Measurements from ENCODE around the gene E2F4.

The E2F4 gene

DNA sequence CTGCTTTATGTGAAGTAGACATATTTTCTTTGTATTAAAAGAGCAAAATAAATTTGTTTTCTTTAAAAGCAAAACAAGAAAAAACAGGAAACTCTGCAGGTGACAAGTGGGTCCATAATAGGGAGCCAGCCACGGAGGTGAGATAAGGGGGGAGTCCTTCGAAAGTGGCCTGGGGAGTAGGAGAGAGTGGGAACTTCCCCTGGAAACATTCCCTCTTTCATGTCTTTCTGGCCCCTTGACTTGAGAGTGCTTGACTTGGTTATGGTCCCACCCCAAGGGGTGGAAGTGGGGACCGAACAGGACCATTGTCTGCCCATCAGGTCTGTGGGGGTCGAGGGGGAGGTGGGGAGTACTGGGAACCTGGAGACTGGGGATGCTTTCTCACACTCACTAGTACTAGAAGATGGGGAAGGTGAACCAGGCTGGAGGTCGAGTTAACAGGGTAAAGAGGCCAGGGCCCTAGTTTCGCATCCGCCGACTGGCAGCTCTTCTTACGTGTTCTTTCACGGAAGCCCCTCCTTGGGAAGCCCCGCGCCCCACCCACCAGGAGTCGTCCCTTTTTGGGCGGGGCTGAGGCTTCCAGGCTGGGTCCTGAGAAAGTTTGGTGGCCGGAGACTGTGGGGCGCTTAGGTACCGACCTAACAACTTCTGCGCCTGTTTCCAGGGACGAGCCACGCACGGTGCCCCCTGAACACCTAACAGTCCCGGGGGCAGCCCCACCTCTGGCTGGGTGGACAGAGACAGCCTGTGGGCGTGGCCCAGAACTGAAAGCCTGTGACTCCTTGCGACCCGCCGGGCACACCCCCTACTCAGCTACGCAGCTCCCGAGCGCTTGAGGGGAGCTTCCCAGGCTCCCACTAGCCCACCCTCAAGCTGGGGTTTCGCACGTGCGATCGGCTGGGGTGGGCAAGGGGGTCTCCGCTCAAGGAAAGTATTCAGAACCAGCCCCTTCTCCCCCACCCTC, 33.0 kb upstream of the E2F4 start:
- DNase-seq = peak; percentile 79 to 80

GRCh38 chr16:67161595-67162058, 30.3 kb upstream of the E2F4 start:
- no peak for DNase-seq

DNA sequence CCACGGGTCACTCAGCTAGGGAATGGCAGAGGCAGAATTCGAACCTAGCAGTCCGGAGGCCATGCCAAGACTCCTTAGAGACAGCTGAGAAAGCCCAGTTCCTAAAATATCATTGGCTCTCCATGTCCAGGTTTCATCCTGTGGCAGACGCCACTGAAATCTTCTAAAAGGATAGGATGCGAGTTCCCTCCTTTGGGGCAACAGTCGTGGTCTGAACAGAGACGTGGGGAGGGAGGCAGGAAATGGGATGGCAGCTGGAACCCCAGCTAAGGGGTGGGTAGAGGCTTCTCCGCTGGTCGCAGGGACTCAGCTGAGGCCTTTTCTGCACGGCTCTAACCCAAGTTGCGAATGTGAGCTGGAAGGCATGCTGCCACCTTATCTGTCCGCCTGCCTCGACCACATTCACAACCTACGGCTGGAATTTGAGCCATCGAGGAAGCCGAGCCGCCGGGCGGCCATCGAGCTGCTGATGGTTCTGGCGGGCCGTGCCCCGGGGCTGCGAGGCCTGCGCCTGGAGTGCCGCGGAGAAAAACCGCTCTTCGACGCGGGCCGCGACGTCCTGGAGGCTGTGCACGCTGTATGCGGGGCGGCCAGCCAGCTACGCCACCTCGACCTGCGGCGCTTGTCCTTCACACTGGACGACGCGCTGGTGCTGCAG, 29.3 kb upstream of the E2F4 start:
- no peak for DNase-seq

DNA sequence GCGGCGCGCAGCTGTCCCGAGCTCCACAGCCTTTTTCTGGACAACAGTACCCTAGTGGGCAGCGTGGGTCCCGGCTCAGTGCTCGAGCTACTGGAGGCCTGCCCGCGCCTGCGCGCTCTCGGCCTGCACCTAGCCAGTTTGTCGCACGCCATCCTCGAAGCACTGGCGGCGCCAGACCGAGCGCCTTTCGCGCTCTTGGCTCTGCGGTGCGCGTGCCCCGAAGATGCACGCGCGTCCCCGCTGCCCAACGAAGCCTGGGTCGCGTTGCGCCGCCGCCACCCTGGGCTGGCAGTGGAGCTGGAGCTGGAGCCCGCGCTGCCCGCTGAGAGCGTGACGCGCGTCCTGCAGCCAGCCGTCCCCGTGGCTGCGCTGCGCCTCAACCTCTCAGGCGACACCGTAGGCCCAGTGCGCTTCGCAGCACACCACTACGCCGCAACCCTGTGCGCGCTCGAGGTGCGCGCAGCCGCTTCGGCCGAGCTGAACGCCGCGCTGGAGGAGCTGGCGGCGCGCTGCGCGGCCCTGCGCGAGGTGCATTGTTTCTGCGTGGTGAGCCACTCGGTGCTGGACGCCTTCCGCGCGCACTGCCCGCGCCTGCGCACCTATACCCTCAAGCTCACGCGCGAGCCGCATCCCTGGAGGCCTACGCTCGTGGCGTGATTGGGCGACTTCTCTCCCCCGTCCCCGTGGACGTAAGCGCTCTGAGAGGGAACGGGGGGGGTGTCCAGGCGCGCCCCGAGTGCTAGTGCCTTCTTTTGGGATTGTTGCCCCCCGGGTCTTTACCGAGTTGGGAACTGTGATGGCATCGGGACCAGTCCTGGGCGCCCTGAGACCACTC, 28.6 kb upstream of the E2F4 start:
- DNase-seq = peak; percentile 27 to 33

GRCh38 chr16:67163999-67164558, 27.9 kb upstream of the E2F4 start:
- no peak for DNase-seq

GRCh38 chr16:67164599-67165061, 27.3 kb upstream of the E2F4 start, which contains the start of gene HSF4:
Gene HSF4 (plus strand): TSS chr16:67164745. CDS start chr16:67164812, 67 bp downstream.
- DNase-seq = no peak

DNA sequence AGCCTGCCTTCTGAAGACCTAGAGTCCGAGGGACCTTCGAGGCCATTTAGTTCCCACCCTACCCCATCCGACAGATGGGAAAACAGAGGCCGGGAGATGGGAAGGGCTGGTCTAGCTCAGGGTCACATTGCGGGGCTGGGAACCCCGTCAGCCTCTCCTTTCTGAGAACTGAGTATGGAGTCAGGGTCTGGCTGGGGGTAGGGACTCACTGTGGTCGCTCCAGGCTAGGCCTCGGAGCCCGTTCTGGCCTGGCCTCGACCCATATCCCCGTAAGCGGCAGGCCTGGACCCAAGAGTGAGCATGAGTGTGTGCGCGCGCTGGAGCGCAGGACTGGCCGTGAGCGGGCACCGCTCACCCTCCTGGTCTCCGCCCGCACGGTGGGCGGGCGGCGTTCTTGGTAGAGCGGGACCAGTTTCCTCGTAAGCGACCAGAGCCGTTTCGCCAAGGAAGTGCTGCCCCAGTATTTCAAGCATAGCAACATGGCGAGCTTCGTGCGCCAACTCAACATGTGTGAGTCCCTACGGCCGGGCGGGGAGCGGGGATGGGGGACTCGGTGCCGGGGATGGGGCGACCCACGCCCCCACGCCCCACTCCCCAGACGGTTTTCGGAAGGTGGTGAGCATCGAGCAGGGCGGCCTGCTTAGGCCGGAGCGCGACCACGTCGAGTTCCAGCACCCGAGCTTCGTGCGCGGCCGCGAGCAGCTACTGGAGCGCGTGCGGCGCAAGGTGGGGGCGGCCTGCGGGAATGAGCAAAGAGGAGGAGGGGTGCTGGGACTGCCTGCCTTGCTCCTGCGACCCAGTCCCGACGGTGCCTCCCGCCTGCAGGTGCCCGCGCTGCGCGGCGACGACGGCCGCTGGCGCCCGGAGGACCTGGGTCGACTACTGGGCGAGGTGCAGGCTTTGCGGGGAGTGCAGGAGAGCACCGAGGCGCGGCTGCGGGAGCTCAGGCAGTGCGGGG, 26.6 kb upstream of the E2F4 start:
- no peak for DNase-seq

DNA sequence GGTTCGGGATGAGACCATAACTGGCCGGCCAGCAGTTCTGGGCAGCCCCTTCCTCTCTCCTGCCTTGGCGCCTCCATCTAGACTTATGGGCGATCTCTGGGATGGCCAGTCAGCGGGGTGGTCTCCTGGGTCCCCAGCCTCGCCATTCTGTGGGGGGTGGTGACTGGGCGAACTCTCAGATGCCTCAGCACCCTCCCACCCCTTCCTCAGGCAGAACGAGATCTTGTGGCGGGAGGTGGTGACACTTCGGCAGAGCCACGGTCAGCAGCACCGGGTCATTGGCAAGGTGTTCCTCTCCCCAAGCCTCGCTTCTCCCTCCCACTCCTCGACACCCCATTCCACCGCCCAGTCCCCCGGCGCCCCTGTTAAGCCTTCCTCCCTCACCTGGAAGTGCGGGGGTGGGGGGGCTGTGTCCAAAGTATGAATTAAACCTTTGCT, 25.8 kb upstream of the E2F4 start:
- no peak for DNase-seq

GRCh38 chr16:67166598-67167168, 25.3 kb upstream of the E2F4 start:
- no peak for DNase-seq

DNA sequence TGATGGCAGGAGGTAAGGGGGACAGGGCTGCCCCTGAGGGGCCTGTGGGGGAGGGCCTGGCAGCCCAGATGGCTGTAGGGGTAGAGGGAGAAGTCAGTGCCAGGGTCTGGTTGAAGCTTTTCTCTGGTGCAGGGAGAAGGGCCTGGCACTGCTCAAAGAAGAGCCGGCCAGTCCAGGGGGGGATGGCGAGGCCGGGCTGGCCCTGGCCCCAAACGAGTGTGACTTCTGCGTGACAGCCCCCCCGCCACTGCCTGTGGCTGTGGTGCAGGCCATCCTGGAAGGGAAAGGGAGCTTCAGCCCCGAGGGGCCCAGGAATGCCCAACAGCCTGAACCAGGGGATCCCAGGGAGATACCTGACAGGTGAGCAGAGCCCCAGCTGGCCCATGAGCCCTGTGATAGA, 24.4 kb upstream of the E2F4 start:
- DNase-seq = no peak

DNA sequence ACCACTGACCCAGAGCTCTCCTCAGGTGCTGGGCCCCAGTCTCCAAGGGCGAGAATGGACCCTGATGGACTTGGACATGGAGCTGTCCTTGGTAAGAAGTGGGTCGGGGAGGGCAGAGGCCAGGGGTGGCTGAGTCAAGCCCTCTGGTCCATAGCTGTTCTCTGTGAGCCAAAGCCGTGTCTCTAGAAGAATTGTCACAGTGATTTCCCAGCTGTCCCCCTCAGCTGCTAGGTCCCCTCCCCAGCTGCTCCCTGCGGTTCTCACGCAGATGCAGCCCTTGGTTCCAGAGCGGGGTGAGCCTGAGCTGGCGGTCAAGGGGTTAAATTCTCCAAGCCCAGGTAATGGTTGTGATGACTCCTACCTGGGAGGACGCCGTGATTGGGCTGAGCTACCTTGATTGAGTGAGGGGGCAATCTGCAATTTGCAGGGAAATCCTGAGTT, 22.9 kb upstream of the E2F4 start:
- no peak for DNase-seq

DNA sequence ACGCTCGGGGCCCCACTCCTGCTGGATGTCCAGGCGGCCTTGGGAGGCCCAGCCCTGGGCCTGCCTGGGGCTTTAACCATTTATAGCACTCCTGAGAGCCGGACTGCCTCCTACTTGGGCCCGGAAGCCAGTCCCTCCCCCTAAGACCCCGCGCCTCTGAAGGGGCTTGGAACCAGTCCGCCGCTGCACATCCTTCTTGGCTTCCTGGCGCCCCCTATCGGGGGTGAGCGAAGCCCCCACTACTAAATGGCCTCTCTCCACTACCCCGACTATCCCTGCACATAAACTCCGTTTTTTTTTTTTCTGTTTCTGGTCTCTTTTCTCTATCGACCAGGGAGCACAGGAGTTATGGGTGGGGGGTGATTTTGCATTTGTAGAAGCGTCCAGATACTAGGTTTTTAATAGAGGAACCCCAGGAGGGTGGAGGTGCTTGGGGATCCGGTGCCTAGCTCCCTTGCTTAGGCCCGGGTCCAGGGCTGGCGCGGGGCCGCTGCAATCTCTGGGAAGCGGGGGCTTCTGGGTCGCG, 22.2 kb upstream of the E2F4 start:
- DNase-seq = peak in 1 of 2 experiments; percentile 27

GRCh38 chr16:67170168-67170948, 21.6 kb upstream of the E2F4 start, which contains the start of gene NOL3:
Gene NOL3 (plus strand): TSS chr16:67170538.
- DNase-seq = peak in 1 of 2 experiments; percentile 28

DNA sequence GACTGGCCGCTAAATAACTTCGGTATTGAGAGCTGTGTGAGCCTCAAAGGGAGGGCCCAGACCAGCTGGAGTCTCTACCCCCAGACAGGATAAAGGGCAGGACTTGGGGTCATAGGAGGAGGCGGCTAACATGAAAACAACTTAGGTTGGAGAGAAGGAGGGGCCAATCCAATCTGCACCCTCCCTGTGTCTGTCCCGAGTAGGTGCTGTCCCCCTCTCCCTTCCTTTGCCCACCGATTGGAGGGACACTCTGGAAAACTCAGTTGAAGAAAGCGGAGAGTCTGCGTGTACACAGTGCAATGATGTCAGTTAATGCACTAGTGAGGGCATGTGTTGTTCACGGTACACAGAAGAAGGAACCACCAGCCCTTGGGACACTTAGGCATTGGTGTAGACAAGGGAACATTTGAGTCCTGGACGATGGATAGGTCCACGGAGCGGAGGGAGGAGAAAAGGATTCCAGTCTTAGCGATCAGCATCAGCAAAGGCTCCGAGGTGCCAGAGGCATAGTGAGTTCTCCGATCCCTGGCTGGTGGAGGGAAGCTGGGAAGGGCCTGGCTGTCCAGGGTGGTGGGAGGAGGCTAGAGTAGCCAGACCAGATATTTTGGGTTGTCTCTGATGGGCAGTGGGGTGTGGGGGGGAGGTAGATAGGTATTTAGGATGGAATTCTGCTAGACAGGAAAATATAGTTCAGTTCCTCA, 20.9 kb upstream of the E2F4 start:
- DNase-seq = no peak

GRCh38 chr16:67173323-67173722, 18.6 kb upstream of the E2F4 start:
- DNase-seq = no peak

DNA sequence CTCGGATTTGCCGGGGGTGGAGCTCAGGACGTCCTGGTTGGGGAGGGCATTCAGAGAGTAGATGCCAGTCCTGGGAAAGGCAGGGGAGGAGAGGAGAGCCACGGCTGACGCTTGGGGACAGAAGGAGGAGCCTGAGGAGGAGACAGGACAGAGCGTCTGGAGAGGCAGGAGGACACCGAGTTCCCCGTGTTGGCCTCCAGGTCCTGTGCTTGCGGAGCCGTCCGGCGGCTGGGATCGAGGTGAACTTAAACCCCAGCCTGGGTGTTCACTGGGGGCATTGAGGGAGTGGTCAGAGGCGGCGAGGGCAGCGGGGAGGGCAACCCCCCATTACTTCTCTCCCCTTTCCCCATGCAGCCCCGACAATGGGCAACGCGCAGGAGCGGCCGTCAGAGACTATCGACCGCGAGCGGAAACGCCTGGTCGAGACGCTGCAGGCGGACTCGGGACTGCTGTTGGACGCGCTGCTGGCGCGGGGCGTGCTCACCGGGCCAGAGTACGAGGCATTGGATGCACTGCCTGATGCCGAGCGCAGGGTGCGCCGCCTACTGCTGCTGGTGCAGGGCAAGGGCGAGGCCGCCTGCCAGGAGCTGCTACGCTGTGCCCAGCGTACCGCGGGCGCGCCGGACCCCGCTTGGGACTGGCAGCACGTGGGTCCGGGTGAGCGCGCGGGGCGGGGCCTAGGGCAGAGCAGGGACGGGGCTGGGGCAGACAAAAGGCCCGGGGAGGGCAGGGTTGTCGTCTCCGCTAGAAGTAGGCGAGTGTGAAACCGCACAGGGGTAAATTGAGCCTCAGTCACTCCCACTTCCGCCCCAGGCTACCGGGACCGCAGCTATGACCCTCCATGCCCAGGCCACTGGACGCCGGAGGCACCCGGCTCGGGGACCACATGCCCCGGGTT, 17.9 kb upstream of the E2F4 start:
- DNase-seq = peak; percentile 45 to 52

DNA sequence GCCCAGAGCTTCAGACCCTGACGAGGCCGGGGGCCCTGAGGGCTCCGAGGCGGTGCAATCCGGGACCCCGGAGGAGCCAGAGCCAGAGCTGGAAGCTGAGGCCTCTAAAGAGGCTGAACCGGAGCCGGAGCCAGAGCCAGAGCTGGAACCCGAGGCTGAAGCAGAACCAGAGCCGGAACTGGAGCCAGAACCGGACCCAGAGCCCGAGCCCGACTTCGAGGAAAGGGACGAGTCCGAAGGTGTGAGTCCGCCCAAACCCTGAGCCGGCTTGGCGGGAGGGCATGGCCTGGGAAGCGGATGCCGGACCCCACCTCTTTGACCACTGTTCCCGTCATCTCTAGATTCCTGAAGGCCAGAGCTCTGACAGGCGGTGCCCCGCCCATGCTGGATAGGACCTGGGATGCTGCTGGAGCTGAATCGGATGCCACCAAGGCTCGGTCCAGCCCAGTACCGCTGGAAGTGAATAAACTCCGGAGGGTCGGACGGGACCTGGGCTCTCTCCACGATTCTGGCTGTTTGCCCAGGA, 17.2 kb upstream of the E2F4 start:
- DNase-seq = no peak

DNA sequence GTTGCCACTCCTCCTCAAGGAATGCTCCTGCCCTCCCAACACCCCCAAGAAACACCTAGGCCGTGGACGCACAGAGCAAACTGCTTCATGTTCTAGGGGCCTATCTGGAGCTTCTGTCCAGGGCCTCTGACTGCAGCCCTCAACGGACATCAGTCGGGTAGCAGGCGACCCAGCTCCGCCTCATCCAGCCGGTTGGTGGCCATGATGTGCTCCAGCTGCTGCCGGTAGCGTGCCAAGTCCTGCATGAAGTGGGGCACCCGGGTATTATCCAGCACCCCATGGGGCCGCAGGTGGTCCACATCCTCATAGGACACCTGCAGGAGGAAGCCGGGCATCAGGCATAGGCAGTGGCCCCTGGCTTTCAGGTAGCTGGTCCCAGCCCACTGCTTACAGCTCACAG, 15.3 kb upstream of the E2F4 start:
- DNase-seq = no peak

All from activated CD4-positive, alpha-beta T cell treated with anti-CD3 and anti-CD28 coated beads, Interleukin-2, amount 50 U/mL, for 4 hours (primary cell).